K562 (cell line): ENCODE measurements around the gene LRRC3C. TPM values are rescaled to one million over a fixed set of nuclear protein-coding genes. Genes with fewer than 3 reads are reported as not detected.

Experiments
- ARID1B ChIP-seq: fragments of 450-650 bp; IDR thresholded peaks from 2 replicates; pipeline ENCODE4 v1.6.1; 2016; ENCODE audit warnings: antibody characterized with exemption, mild to moderate bottlenecking, inconsistent platforms
- BRF1 ChIP-seq: IDR thresholded peaks from 3 replicates; pipeline ENCODE4 v1.6.1; 2011; ENCODE audit warnings: borderline replicate concordance, mild to moderate bottlenecking; ENCODE audit not compliant: insufficient read length; ENCODE audit errors: extremely low read depth
- C11orf30 ChIP-seq: fragments of 450-650 bp; IDR thresholded peaks from 2 replicates; pipeline ENCODE4 v1.6.1; 2016; ENCODE audit warnings: low read depth, mild to moderate bottlenecking
- CREM ChIP-seq: IDR thresholded peaks from 2 replicates; pipeline ENCODE4 v1.6.1; 2014; ENCODE audit warnings: antibody characterized with exemption, low read depth
- EP300 ChIP-seq: IDR thresholded peaks from 2 replicates; pipeline ENCODE4 v1.6.1; 2012; ENCODE audit warnings: low read length, improper control_type of control experiment
- FOXA3 ChIP-seq, 2 experiments: fragments of 450-650 bp in 1 of 2; sonication (generic) in 1 of 2; formaldehyde crosslinking; IDR thresholded peaks in 1 of 2; conservative IDR thresholded peaks in 1 of 2; 2 replicates each; pipeline versions ENCODE4 v1.4.0 to v1.8.0; 2020 to 2022; ENCODE audit warnings: mild to moderate bottlenecking in 2 of 2, missing genetic modification reagents in 1 of 2
- FOXK2 ChIP-seq, 2 experiments: fragments of 450-650 bp; IDR thresholded peaks in 1 of 2; conservative IDR thresholded peaks in 1 of 2; 2 replicates each; pipeline ENCODE4 v1.6.1; 2016; ENCODE audit warnings: low read depth in 2 of 2, mild to moderate bottlenecking in 1 of 2
- HNRNPUL1 ChIP-seq: fragments of 200-400 bp; formaldehyde crosslinking; IDR thresholded peaks from 2 replicates; pipeline ENCODE4 v1.6.1; 2017; ENCODE audit warnings: low read length
- MAFG ChIP-seq: fragments of 450-650 bp; conservative IDR thresholded peaks from 2 replicates; pipeline ENCODE4 v1.6.1; 2016; ENCODE audit warnings: missing genetic modification characterization, missing compliant biosample characterization
- MEIS2 ChIP-seq: fragments of 450-650 bp; IDR thresholded peaks from 2 replicates; pipeline ENCODE4 v1.6.1; 2014; ENCODE audit warnings: mild to moderate bottlenecking; ENCODE audit not compliant: partially characterized antibody
- MTA3 ChIP-seq: fragments of 450-650 bp; formaldehyde crosslinking; IDR thresholded peaks from 2 replicates; pipeline ENCODE4 v1.6.1; 2017; ENCODE audit warnings: mild to moderate bottlenecking, borderline replicate concordance
- NEUROD1 ChIP-seq: fragments of 150-350 bp; IDR thresholded peaks from 2 replicates; pipeline ENCODE4 v1.6.1; 2014; ENCODE audit warnings: borderline replicate concordance, low read length, low read depth; ENCODE audit not compliant: partially characterized antibody
- RAD21 ChIP-seq, 2 experiments: fragments of 250-450 bp in 1 of 2; fragments of 450-650 bp in 1 of 2; sonication (Bioruptor Pico) in 1 of 2; formaldehyde crosslinking in 1 of 2; IDR thresholded peaks in 1 of 2; conservative IDR thresholded peaks in 1 of 2; 2 replicates each; pipeline versions ENCODE4 v1.4.0 to v1.8.0; 2020 to 2022; ENCODE audit warnings: mild to moderate bottlenecking in 2 of 2, moderate library complexity in 1 of 2
- SMARCE1 ChIP-seq: fragments of 450-650 bp; IDR thresholded peaks from 2 replicates; pipeline ENCODE4 v1.7.1; 2016; ENCODE audit warnings: mild to moderate bottlenecking
- TCF15 ChIP-seq: fragments of 250-450 bp; sonication (Bioruptor Pico); IDR thresholded peaks from 2 replicates; pipeline ENCODE4 v1.8.0; 2022; ENCODE audit warnings: moderate library complexity, mild to moderate bottlenecking, inconsistent platforms
- TCF7 ChIP-seq: sonication (generic); IDR thresholded peaks from 2 replicates; pipeline ENCODE4 v1.6.1; 2016; ENCODE audit warnings: antibody characterized with exemption, borderline replicate concordance
- XRCC5 ChIP-seq: fragments of 200-400 bp; formaldehyde crosslinking; IDR thresholded peaks from 2 replicates; pipeline ENCODE4 v1.6.1; 2017; ENCODE audit warnings: low read depth, mild to moderate bottlenecking, low read length
- ZBTB17 ChIP-seq: fragments of 450-650 bp; formaldehyde crosslinking; IDR thresholded peaks from 2 replicates; pipeline ENCODE4 v1.4.0; 2020; ENCODE audit warnings: mild to moderate bottlenecking
- ZEB2 ChIP-seq: fragments of 450-650 bp; IDR thresholded peaks from 2 replicates; pipeline ENCODE4 v1.6.1; 2016
- ZNF75A ChIP-seq: fragments of 450-650 bp; formaldehyde crosslinking; IDR thresholded peaks from 2 replicates; pipeline ENCODE4 v1.4.0; 2020; ENCODE audit warnings: mild to moderate bottlenecking
- ZNF830 ChIP-seq: fragments of 250-450 bp; sonication (Bioruptor Pico); IDR thresholded peaks from 2 replicates; pipeline ENCODE4 v1.5.0; 2021; ENCODE audit warnings: mild to moderate bottlenecking
- polyA plus RNA-seq, 8 experiments: library from polyadenylated mRNA; depleted of rRNA in 4 of 8; stranded (reverse) in 5 of 8; unstranded in 3 of 8; fragments of >200 nt; fragmentation: Nextera tagmentation in 2 of 8; fragmentation: Illumina TruSeq in 1 of 8; extraction: Ambion mirVana in 2 of 8; extraction: Trizol in 1 of 8; gene quantifications; 2 replicates each; pipeline versions ENCODE4 v1.2.1 to v1.2.3, GENCODE V29; 2011 to 2014; ENCODE audit warnings: inconsistent platforms in 1 of 8, missing spikeins in 1 of 8
- total RNA-seq, 7 experiments: library from RNA; depleted of rRNA in 6 of 7; stranded (reverse); fragments of >200 nt in 6 of 7; fragmentation: Illumina TruSeq in 2 of 7; extraction: Trizol in 2 of 7; gene quantifications; 2 replicates each; pipeline versions ENCODE4 v1.2.1 to v1.2.3, GENCODE V29; 2011 to 2021; ENCODE audit warnings: low replicate concordance in 1 of 7
- TF ChIP-seq, protein P1 (sequence below): sonication (generic); formaldehyde crosslinking; IDR thresholded peaks from 2 replicates; pipeline ENCODE4 v1.8.1; 2022; ENCODE audit warnings: missing genetic modification reagents
- TF ChIP-seq, protein P2 (sequence below): fragments of 200-800 bp; sonication (Bioruptor generic); IDR thresholded peaks from 2 replicates; pipeline ENCODE4 v1.6.1; 2017; ENCODE audit warnings: missing genetic modification characterization, missing compliant biosample characterization
- TF ChIP-seq, protein P3 (sequence below): sonication (generic); formaldehyde crosslinking; IDR thresholded peaks from 2 replicates; pipeline ENCODE4 v1.8.0; 2022; ENCODE audit warnings: missing genetic modification reagents, mild to moderate bottlenecking, moderate library complexity, borderline replicate concordance

The LRRC3C gene
- total and polyA plus RNA-seq, 9 of the 15 experiments (the other 6 are each of a cell fraction or from before 2014, with no cell fraction given), result not detected

DNA sequence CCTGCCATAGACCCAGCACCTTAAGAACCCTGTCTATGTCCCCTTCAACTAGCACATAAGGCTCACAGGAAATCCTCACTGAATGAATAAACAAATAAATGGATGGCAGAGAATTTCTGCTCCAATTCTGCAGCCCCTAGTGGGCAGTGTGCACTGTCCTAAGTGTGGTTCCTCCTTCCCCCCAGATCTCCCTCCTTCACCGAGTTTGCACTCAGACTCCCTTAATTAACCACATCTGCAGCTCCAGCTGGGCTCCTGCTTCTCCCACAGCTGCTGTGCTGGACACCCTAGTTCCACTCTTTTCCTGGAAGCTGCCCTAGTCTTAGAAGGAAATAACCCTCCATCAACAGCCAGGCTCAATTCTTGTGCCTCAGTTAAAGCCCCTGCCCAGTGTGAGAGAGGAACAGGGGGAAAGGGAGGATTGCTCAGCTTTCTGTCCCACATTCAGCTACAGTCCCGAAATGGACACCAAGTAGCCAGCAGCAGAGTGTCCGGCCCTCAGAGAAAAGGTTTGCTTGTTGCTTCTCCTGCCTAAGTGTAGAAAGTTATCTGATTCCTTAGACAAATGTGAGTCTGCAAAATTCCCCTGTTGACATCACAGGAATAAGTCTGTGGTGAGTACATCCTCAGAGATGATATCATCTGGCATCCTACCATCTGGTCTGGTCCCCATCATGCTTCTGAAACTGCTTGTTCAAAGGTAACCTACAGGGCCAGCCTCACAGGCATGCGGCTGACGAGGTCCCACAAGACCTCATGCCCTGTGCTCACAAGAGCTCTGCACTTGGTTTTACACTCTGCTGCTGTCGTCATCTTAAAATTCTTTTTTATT is 12.3 kb downstream of the LRRC3C start (continued):
- TF ChIP-seq, protein P1, sequence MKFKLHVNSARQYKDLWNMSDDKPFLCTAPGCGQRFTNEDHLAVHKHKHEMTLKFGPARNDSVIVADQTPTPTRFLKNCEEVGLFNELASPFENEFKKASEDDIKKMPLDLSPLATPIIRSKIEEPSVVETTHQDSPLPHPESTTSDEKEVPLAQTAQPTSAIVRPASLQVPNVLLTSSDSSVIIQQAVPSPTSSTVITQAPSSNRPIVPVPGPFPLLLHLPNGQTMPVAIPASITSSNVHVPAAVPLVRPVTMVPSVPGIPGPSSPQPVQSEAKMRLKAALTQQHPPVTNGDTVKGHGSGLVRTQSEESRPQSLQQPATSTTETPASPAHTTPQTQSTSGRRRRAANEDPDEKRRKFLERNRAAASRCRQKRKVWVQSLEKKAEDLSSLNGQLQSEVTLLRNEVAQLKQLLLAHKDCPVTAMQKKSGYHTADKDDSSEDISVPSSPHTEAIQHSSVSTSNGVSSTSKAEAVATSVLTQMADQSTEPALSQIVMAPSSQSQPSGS (CRISPR knock-in tag), result no peak
- peak; percentile 70 for TF ChIP-seq C11orf30
- 0 out of 2 replicates have a peak, but pooled peaks have one; percentile 23 for TF ChIP-seq EP300
- no peak for TF ChIP-seq HNRNPUL1
- peak; percentile 63; the same call in 1 of the 2 replicates for TF ChIP-seq ZBTB17
- TF ChIP-seq CREM, result 0 out of 2 replicates have a peak, but pooled peaks have one; percentile 49
- TF ChIP-seq ARID1B, result 0 out of 2 replicates have a peak, but pooled peaks have one; percentile 34
- no peak for TF ChIP-seq BRF1
- TF ChIP-seq NEUROD1, result no peak
- TF ChIP-seq MEIS2, result peak; percentile 25
- peak; percentile 25 to 55; a peak in 3 of 4 replicates for TF ChIP-seq RAD21 (CRISPR knock-in tag; conservative IDR thresholded peaks at IDR 0.05 in 1 of 2, IDR thresholded peaks at IDR 0.05 in 1 of 2)
- peak; percentile 40; the same call in 1 of the 2 replicates for TF ChIP-seq MTA3
- no peak for TF ChIP-seq TCF15 (CRISPR knock-in tag)
- TF ChIP-seq ZNF75A, result peak; percentile 73; the same call in 1 of the 2 replicates
- 0 out of 2 replicates have a peak, but pooled peaks have one; percentile 45 for TF ChIP-seq ZNF830 (CRISPR knock-in tag)
- no peak for TF ChIP-seq TCF7
- peak; percentile 71 for TF ChIP-seq MAFG (tag)
- TF ChIP-seq ZEB2, result 0 out of 2 replicates have a peak, but pooled peaks have one; percentile 33
- 0 out of 2 replicates have a peak, but pooled peaks have one; percentile 34 for TF ChIP-seq XRCC5
- TF ChIP-seq, protein P2, sequence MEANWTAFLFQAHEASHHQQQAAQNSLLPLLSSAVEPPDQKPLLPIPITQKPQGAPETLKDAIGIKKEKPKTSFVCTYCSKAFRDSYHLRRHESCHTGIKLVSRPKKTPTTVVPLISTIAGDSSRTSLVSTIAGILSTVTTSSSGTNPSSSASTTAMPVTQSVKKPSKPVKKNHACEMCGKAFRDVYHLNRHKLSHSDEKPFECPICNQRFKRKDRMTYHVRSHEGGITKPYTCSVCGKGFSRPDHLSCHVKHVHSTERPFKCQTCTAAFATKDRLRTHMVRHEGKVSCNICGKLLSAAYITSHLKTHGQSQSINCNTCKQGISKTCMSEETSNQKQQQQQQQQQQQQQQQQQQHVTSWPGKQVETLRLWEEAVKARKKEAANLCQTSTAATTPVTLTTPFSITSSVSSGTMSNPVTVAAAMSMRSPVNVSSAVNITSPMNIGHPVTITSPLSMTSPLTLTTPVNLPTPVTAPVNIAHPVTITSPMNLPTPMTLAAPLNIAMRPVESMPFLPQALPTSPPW (CRISPR knock-in tag), result peak; percentile 84
- peak; percentile 86 to 93 for TF ChIP-seq FOXK2 (conservative IDR thresholded peaks at IDR 0.05 in 1 of 2, IDR thresholded peaks at IDR 0.05 in 1 of 2; ENCODE audit: low read depth in 2 of 2)
- TF ChIP-seq, protein P3, sequence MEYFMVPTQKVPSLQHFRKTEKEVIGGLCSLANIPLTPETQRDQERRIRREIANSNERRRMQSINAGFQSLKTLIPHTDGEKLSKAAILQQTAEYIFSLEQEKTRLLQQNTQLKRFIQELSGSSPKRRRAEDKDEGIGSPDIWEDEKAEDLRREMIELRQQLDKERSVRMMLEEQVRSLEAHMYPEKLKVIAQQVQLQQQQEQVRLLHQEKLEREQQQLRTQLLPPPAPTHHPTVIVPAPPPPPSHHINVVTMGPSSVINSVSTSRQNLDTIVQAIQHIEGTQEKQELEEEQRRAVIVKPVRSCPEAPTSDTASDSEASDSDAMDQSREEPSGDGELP (CRISPR knock-in tag), result peak; percentile 47; the same call in 1 of the 2 replicates
- TF ChIP-seq FOXA3 (CRISPR knock-in tag; conservative IDR thresholded peaks at IDR 0.05 in 1 of 2, IDR thresholded peaks at IDR 0.05 in 1 of 2), result 0 out of 4 replicates have a peak, but pooled peaks of 1 of the 2 experiments have one; percentile 33
- TF ChIP-seq SMARCE1, result peak; percentile 63; the same call in 1 of the 2 replicates
